Adrenal gland (tissue), 19 donors: ENCODE results near the gene CDKN2B. TPM values are rescaled to one million over a fixed set of nuclear protein-coding genes. Genes with fewer than 3 reads are reported as not detected.
"Not testable (repeated sequence)": the region's sequence is repeated elsewhere in the genome, so short reads cannot be mapped to it uniquely, and the experiment has no call there.

Experiments used
- DNase-seq, 7 donors: peaks; one replicate each; pipeline ENCODE4 v3.0.0-alpha.2; 2019 to 2020
- H3K27ac ChIP-seq, 5 donors: fragments of 200-600 bp; sonication (generic) in 4 of 5; 1 replicate in 3 of 5; 2 replicates in 2 of 5; pipeline versions ENCODE4 v1.5.1 to v1.8.0; 2016 to 2020; ENCODE audit warnings: mild to moderate bottlenecking in 1 of 5
- H3K27me3 ChIP-seq: fragments of 200-600 bp; 2 replicates; pipeline ENCODE4 v1.8.0; 2021
- H3K36me3 ChIP-seq, 2 donors: fragments of 200-600 bp; replicated peaks in 1 of 2; 1 replicate in 1 of 2; 2 replicates in 1 of 2; pipeline versions ENCODE4 v1.5.1 to v1.8.0; 2018 to 2022
- H3K4me1 ChIP-seq, 2 donors: fragments of 200-600 bp; replicated peaks in 1 of 2; 1 replicate in 1 of 2; 2 replicates in 1 of 2; pipeline versions ENCODE4 v1.5.1 to v1.8.0; 2018 to 2021
- H3K4me3 ChIP-seq, 4 donors: fragments of 200-600 bp; sonication (generic) in 3 of 4; one replicate each; pipeline ENCODE4 v1.5.1; 2016 to 2018
- H3K9me3 ChIP-seq, 3 donors: fragments of 200-600 bp; sonication (generic) in 1 of 3; replicated peaks in 1 of 3; 1 replicate in 2 of 3; 2 replicates in 1 of 3; pipeline versions ENCODE4 v1.5.1 to v1.8.0; 2016 to 2021
- CTCF ChIP-seq, 6 experiments: fragments of 450-650 bp in 4 of 6; fragments of 200-600 bp in 2 of 6; sonication (generic) in 1 of 6; IDR thresholded peaks; 1 replicate in 5 of 6; 2 replicates in 1 of 6; pipeline versions ENCODE4 v1.5.1 to v1.8.0; 2016 to 2021; ENCODE audit warnings: antibody characterized with exemption in 6 of 6, mild to moderate bottlenecking in 2 of 6, moderate library complexity in 1 of 6
- POLR2A ChIP-seq, 2 donors: fragments of 450-650 bp; IDR thresholded peaks; one replicate each; pipeline ENCODE4 v1.6.1; 2017; ENCODE audit warnings: antibody characterized with exemption in 2 of 2, mild to moderate bottlenecking in 2 of 2, moderate library complexity in 1 of 2
- WGBS, 4 donors: extraction: QIAGEN DNeasy Blood & Tissue Kit in 2 of 4; methylation state at CpG; one replicate each; pipeline versions ENCODE4 v1.1.5 to v1.1.7; 2013 to 2017; 5-methylcytosine and 5-hydroxymethylcytosine counted together
- intact Hi-C, 2 donors: fragments of 100-400 bp; cut with DNase I; formaldehyde crosslinking; loops; one replicate each; pipeline versions ENCODE4 v1.14.1 to v1.15.0; 2022 to 2023
- long read RNA-seq, 10 donors: library from polyadenylated mRNA in 3 of 10; unstranded in 2 of 10; stranded (forward) in 1 of 10; transcript quantifications; one replicate each; pipeline ENCODE4 v2.0.0 and lab custom pipeline, GENCODE V29; 2021 to 2026
- polyA plus RNA-seq, 3 donors: library from polyadenylated mRNA; stranded (reverse); fragments of 200-250 nt in 2 of 3; fragments of 350-450 nt in 1 of 3; fragmentation: Illumina TruSeq in 1 of 3; extraction: RNeasy Lipid Tissue Mini Kit (QIAGEN cat#74804) in 1 of 3; gene quantifications; one replicate each; pipeline ENCODE4 v1.2.3, GENCODE V29; 2013 to 2014
- total RNA-seq, 9 donors: library from RNA; depleted of rRNA in 4 of 9; stranded (reverse); fragments of >200 nt in 4 of 9; fragments of 120-200 nt in 1 of 9; fragmentation: NEBNext Ultra II Directional in 1 of 9; extraction: Animal tissue kit (Norgen Biotek cat#: 25700) in 1 of 9; gene quantifications; one replicate each; pipeline versions ENCODE4 v1.1.0 to v1.2.4, GENCODE V29; 2013 to 2023
- donor health status: healthy with polysubstance abuse.
- donor health status: Bipolar disorder and iron deficiency.
- donor health status: DM: yes; HTN: yes; CAD: no.
- donor health status: DM: no; HTN: no; CAD: no.
- donor health status: DM: no; HTN: no; CAD: no.
- donor health status: DM: yes; HTN: yes; CAD: no.

The CDKN2B gene
- total RNA-seq, result 10 to 100 TPM in 2 of 9 donors, 1 to 10 TPM in 6, under 1 TPM in 1; 0.78 to 13.8 (median 5.2) TPM
- 1 to 10 TPM; 1.4 to 4.3 (median 3.3) TPM for polyA plus RNA-seq
- long read RNA-seq, donor 1, partial matches to known transcripts, result 0 of 1 reads
- long read RNA-seq, donor 1, other reads (novel, unspliced or antisense), result 0 of 1 reads
- long read RNA-seq, donor 2, result 0 reads
- long read RNA-seq, donor 3, result 0 reads
- long read RNA-seq, donor 4, partial matches to known transcripts, result 0 of 3 reads
- long read RNA-seq, donor 4, other reads (novel, unspliced or antisense), result 0 of 3 reads
- long read RNA-seq, donor 5, partial matches to known transcripts, result 0 of 3 reads
- long read RNA-seq, donor 5, other reads (novel, unspliced or antisense), result 0 of 3 reads
- long read RNA-seq, donor 6, partial matches to known transcripts, result 0 of 2 reads
- long read RNA-seq, donor 6, other reads (novel, unspliced or antisense), result 0 of 2 reads
- long read RNA-seq, donor 7, result 0 reads
- long read RNA-seq, donor 8, partial matches to known transcripts, result 0 of 2 reads
- long read RNA-seq, donor 8, other reads (novel, unspliced or antisense), result 0 of 2 reads
- long read RNA-seq, donor 9, partial matches to known transcripts, result 0 of 1 reads
- long read RNA-seq, donor 9, other reads (novel, unspliced or antisense), result 0 of 1 reads
- long read RNA-seq, donor 10, result 0 reads

GRCh38 chr9:22008717-22009505 is at the start of gene CDKN2B:
Gene CDKN2B (minus strand): TSS chr9:22009305. CDS start chr9:22008953, 352 bp downstream.
- peak within 1 kb of the TSS; percentile 42 to 74 (median 62) for H3K4me3 ChIP-seq
- peak; percentile 96 to 98 (median 97) for DNase-seq
- no peaks in the 10 kb centered on the region for H3K9me3 ChIP-seq
- 1 to 2% (median 1%) methylated on average over 17 to 86 of the region's 86 CpGs for WGBS, 4 donors
- intact Hi-C loops, result no loop called here
- peak within 1 kb of the TSS; percentile 83 to 93 (median 87) for H3K27ac ChIP-seq
- H3K27me3 ChIP-seq, result no peaks in the 10 kb centered on the region
- peaks cover 0 to 12% of the 10 kb centered on the region in 2 donors for H3K4me1 ChIP-seq
- no peaks in the 10 kb centered on the region for H3K36me3 ChIP-seq
- TF ChIP-seq CTCF (IDR thresholded peaks at IDR 0.05), result peak; percentile 65 to 94 (median 86)
- peak; percentile 78 to 92 for TF ChIP-seq POLR2A (IDR thresholded peaks at IDR 0.05)

GRCh38 chr9:22057972-22058371 is 48.9 kb upstream of the CDKN2B start:
- H3K27ac ChIP-seq, H3K9me3 ChIP-seq, H3K4me1 ChIP-seq, H3K4me3 ChIP-seq, H3K36me3 ChIP-seq, DNase-seq, H3K27me3 ChIP-seq: not testable (repeated sequence)
- WGBS, 4 donors, result 93 to 99% (median 97%) methylated on average over 6 of the region's 6 CpGs
- intact Hi-C loops, result loop anchor here in 1 of 2 donors (10.0 kb wide), 1 partner anchor 57 kb away; no protein-coding TSS in a partner anchor

GRCh38 chr9:22056402-22056801 is 47.3 kb upstream of the CDKN2B start:
- Histone ChIP-seq H3K36me3 (no peaks in the 10 kb centered on the region), H3K27ac (no peak overlapping the region), H3K27me3 (no peaks in the 10 kb centered on the region), H3K4me3 (no peak overlapping the region), H3K9me3 (no peaks in the 10 kb centered on the region), H3K4me1 (no peaks in the 10 kb centered on the region)
- 54 to 79% (median 65%) methylated on average over 3 of the region's 3 CpGs for WGBS, 4 donors
- DNase-seq, result no peak
- intact Hi-C loops, result loop anchor here in 1 of 2 donors (10.0 kb wide), 1 partner anchor 58 kb away; no protein-coding TSS in a partner anchor
- TF ChIP-seq POLR2A (IDR thresholded peaks at IDR 0.05), result no peak
- TF ChIP-seq CTCF (IDR thresholded peaks at IDR 0.05), result no peak

GRCh38 chr9:22055090-22055489 is 46.0 kb upstream of the CDKN2B start:
- Histone ChIP-seq H3K9me3 (no peaks in the 10 kb centered on the region), H3K27ac (no peak overlapping the region), H3K27me3 (no peaks in the 10 kb centered on the region), H3K36me3 (no peaks in the 10 kb centered on the region), H3K4me3 (no peak overlapping the region), H3K4me1 (no peaks in the 10 kb centered on the region)
- intact Hi-C loops, result loop anchor here in 1 of 2 donors (10.0 kb wide), 1 partner anchor 60 kb away; no protein-coding TSS in a partner anchor
- TF ChIP-seq POLR2A (IDR thresholded peaks at IDR 0.05) (no peak), CTCF (IDR thresholded peaks at IDR 0.05) (no peak)
- no peak for DNase-seq
